CD4-positive, alpha-beta T cell treated with Interleukin-21 for 1 hour (primary cell): ENCODE data around the gene STAMBP.
"Not testable (repeated sequence)": the region's sequence is repeated elsewhere in the genome, so short reads cannot be mapped to it uniquely, and the experiment has no call there.

Source experiments
- DNase-seq: peaks from one replicate; pipeline ENCODE4 v3.0.0-alpha.2; 2020

STAMBP gene

DNA sequence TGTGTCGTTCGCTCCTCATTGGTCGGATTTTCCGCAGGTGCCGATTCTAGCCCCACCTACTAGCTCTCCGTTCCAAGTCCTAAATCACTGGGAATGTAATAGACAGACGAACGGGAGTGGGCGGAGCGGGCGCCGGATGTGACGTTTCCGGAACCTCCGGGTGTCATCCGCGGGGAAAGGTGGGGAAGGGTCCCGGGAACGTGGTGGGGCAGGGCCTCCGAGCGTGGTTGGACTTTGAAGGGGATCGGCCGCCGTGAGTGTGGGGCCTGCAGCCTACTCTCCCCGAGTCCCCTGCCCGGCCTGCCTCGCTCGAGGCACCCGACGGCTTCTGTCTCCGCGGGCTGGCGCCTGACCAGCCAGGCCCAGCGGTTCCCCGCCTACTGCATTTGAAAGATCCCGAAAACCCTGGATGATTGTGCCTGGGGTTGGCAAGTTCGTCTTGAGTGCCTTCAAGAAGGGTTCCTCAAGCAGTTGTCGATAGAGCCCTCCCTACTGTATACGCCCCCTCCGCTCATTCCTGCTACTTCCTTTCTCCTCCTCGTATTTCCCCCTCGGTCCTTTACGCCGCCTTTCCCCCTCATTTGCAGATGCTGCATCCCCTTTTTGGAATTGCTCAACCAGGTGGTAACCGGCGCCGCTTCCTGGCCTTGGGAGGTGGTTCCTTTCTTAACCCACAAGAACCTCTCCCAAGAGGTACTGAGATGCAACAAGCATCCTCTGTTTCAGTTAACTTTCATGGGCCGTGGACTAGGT, at the start of gene STAMBP:
Gene STAMBP (plus strand): TSS at position 144 of the 753 bp plus-strand sequence. CDS start 1,896 bp downstream, outside the sequence.
- DNase-seq = peak; percentile 97

- DNase-seq = peak; percentile 98
Measured at GRCh38 chr2:73779467-73780236, 49.1 kb upstream of the STAMBP start, which contains the start of gene DUSP11. Gene DUSP11, minus strand, starts transcription at chr2:73780103. Its CDS starts 129 bp downstream, at chr2:73779974.

GRCh38 chr2:73780237-73780582, 48.6 kb upstream of the STAMBP start:
- DNase-seq = no peak

DNA sequence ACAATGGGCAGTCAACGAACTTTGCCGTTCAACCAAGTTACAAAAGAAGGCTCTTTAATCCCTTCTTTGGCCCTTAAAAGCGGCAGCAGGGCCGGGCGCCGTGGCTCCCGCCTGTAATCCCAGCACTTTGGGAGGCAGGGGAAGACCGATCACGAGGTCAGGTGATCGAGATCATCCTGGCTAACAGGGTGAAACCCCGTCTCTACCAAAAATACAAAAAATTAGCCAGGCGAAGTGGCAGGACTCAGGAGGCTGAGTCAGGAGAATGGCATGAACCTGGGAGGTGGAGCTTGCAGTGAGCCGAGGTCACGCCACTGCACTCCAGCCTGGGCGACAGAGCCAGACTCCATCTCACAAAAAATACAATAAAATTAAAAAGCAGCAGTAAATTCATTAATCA, 45.4 kb upstream of the STAMBP start:
- DNase-seq = not testable (repeated sequence)

- DNase-seq = not testable (repeated sequence)
Measured at GRCh38 chr2:73783883-73784282, 44.9 kb upstream of the STAMBP start, which contains the start of gene C2orf78. Gene C2orf78, plus strand, starts transcription at chr2:73784183. Its CDS starts 127 bp downstream, at chr2:73784310.

DNA sequence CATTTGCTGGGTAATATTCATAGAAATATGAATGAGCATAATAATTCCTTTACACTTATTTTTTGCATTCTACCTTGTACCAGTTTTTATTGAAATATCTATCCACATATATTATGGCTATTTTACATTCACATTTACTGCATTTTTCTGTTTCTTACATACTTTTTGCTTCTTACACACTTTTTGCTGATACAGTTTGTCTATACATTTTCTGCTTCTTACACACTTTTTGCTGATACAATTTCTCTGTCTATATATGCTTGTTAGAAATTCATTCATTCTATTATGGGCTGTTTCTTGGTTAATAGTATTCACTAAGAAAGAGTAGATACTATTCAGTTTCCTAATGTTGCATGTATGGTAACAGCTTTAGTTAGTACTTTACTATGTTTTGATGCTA, 16.9 kb upstream of the STAMBP start:
- no peak for DNase-seq

GRCh38 chr2:73812635-73813034, 16.1 kb upstream of the STAMBP start:
- DNase-seq = no peak

- no peak for DNase-seq
Measured at GRCh38 chr2:73818296-73818695, 10.5 kb upstream of the STAMBP start.

DNA sequence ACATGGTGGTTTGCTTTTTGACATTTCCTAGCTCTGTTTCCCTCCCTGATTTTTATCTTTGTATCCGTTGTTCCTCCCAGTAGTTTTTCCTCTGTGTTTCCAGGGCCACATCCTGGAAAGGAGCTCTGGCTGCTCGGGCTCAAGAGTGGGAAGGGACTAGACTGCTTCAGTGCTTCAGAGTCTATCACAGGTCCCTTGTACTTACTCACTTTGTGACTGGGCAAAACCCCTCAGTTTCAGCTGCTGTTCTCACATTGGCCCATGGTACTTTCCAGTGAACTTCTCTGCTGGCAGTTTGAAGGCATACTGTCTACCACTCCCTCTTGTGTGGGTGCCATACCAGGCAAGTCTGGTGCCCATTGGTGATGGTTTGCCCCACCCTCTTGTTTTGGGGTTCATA, 7.5 kb upstream of the STAMBP start:
- no peak for DNase-seq

GRCh38 chr2:73821669-73822068, 7.1 kb upstream of the STAMBP start:
- DNase-seq = no peak

DNA sequence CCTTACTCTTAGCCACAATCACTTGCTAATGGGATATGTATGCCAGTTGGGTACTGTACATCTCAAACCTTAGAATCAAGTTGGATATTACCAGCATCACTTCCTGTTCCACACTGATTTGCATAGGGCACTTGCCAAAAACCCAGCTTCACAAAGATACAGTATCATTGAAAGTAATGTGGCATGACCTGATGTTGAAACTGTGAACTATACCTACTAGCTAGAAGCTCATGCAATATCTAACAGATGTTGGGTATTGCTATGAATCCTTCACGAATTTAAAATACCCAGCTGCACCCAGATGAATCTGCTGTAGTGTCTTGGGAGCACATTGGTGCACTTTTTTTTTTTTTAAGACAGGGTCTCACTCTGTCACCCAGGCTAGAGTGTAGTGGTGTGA, 6.5 kb upstream of the STAMBP start:
- no peak for DNase-seq

DNA sequence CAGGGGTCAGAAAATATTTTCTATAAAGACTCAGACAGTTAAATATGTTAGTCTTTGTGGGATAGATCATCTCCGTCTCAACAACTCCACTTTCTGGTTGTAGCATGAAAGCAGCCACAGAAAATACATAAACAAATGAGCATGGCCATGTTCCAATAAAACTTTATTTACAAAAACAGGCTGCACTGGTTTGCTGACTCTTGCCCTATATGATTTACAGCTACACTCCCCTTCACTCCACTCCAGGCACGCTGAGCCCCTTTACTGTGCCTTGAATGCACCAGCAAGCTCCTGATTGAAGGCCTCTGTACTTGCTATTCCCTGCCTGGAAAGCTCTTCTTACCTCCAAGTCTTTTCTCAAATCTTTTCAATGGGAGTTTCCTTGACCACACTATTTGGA, 5.8 kb upstream of the STAMBP start:
- no peak for DNase-seq

DNA sequence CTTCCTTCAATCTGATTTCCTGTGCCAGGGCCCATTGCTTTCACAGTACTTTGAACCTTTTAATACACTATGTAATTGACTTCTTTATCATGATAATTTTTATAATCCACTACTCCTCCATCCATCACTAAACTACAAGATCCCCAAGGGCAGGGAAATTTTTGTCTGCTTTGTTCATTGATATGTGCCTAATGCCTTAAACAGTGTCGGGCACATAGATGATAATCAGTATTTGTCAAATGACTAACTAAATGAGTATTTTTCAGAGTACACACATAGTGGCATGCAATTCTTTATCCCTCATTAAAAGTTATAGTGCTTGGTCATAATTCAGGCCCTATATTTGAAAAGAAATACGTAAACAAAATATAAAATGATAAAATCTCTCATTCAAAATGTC, 5.3 kb upstream of the STAMBP start:
- no peak for DNase-seq

DNA sequence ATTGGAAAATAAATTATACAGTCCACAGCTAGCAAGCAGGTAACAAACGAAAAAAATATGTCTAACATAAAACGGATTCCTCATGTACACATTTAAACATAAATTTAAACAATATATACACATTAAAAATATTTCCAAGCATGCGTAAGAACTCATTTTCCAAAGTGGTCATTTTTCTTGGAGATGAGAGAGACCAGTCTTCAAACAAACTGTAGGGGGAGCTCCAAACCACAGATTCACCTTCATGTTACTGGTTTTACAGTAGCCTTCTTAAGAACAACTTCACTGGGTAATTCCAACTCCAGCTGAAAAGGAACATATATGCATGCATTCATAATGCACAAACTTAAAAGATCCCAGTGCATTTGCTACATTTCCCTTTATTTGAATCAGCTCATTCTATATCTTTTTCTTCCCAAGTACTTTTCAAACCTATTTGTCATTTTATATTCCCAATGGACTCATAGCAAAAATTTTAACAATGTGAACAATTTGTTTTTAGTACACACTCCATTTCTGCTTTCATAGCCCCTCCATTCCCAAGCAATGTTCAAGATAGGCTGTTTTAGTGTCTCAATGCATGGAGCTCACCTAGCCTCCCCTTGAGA, 4.7 kb upstream of the STAMBP start:
- peak; percentile 70 for DNase-seq

- no peak for DNase-seq
Measured at GRCh38 chr2:73825408-73825807, 3.4 kb upstream of the STAMBP start.

DNA sequence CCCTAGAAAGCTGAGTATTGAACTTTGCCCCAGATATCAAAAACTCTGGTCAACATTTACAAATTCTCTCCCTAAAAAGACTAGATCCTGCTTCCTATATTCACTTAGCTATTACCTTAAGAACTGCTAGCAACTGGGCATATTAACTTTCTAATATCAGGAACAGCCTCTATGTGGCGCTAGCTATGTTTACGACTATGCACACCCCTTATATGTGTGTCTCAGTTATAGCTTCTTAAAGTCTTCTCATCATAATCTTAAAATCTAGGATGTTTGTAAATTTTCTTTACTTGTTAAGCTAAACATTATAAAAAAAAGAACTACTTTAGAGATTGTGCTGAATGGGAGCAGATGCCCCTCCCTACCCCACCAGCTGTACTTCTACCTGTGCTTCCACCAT, 1.7 kb upstream of the STAMBP start:
- peak; percentile 25 for DNase-seq

DNA sequence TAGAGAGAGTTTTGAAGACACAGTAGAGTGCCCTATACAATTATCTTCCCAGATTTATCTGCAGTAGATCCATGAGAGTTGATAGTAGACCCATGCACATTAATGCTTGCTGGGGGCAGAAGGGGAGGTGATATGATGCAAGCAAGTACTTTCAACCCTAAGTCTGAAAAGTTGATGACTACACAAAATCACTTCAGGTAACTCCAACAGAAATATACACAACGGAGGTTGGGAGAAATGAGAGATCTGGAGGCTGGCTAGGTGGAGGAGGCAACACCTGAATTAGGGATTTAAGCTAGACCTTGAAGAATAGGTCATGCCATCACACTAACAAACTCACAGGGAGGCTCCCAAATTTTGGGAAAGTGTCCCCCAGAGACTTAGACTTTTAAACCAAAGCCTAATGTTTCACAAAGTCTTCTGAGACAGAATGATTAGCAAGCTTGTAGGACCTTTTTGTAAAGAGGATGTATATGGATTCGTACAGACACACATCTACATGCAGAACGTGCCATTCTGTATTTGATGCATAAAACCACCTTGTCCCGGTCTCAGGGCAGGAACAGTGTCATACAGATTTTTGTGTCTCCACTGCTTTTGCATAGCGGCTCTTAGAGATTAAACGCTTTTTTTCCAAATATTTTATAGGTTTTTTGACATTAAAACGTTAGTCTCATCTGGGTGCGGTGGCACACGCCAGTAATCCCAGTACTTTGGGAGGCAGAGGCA, 937 bp upstream of the STAMBP start:
- no peak for DNase-seq

DNA sequence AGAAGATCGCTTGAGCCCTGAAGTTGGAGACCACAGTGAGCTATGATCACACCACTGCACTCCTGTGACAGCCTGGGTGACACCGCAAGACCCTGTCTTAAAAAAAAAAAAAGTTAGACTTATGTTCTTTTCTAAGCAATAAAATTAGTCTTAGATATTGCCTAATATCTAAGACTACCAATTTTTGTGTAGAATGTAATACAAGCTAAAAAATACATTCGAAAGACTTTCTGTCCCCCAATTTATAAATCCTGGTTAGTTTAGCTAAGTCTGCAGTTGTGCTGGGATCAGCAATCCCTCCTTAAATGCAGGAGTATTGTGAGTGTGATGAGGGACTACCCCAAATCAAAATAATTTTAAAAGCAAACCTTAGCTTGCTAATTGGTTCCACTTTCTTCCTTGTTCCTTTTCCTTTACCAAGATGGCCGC, 358 bp upstream of the STAMBP start:
- DNase-seq = no peak

- DNase-seq = peak; percentile 53
Measured at GRCh38 chr2:73830871-73831401, 2.2 kb downstream of the STAMBP start.

DNA sequence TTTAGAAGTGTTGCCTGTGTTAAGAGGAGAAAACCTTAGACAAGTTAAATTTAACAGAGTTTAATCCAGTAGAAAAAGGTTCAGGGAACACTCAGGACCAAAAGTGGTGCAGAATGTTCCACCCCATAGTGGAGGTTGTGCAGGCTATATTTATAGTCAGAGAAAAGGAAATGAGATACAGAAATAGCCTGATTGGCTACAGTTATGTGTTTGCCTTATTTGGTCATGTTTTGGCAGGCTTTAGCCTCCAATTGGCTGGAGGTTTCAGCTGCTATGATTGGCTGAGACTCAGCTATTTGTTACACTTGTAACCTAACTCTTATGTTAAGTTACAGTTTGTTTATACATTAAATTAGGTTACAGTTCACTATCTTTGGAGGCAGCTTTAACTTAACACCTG, 4.2 kb downstream of the STAMBP start:
- no peak for DNase-seq

DNA sequence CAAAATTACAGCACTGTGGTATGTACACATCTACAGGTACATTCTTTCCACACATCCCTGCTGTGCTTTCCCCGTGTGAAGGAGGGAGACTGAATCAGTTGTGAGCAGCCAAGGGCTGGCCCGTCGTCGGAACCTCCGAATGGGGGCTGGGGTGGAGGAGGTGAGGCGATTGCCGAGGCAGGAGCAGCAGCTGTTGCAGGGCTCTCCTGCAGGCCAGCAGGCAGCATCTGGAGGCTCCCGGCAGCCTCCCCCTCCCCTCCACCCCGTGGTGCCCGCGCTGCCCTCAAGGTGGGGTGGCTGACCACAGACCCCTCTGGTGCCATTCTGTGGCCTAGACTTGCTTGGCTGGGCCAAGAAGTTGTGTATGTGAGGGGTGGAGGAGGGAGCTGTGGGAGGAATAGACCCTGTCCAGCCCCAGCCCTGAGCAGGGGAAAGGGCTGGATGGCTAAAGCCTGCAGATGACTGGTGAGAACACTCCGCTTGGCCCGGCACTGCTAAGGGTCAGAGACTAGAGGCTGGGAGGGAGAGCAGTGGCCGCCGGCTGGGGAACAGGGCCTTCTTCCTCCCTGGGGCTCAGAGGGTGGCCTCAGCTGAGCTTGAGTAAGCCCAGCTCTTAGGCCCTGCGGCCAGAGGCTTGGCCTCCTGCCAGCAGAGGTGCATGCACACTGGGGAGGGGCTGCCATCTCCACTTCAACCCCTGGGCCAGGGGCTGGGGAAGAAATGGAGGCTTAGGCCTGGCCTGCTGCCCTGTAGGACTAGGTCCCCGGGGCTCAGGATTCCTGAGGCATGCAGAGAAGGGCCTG, 7.6 kb downstream of the STAMBP start:
- no peak for DNase-seq
